ENCODE data around the gene MAP2K5.

DNA sequence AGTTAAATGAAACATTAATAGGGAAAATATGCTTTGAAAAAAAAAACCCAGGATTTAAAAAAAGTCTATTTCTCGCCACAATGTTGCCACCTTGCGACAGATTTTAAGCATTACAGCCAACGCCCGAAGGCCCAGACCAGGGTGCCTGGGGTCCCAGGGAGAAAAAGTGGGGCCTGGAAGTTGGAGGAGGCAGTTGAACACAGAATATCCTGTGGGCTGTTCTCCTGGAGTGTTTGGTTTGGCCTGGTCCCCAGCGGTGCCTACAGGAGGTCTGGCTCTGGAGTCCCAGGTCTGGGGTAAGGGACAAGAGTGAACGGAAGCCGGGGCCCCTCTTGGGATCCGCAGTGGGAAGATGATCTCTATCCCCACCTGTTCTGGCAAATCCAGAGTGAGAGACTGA, 294.0 kb downstream of the MAP2K5 start:
- TF ChIP-seq, protein P1, sequence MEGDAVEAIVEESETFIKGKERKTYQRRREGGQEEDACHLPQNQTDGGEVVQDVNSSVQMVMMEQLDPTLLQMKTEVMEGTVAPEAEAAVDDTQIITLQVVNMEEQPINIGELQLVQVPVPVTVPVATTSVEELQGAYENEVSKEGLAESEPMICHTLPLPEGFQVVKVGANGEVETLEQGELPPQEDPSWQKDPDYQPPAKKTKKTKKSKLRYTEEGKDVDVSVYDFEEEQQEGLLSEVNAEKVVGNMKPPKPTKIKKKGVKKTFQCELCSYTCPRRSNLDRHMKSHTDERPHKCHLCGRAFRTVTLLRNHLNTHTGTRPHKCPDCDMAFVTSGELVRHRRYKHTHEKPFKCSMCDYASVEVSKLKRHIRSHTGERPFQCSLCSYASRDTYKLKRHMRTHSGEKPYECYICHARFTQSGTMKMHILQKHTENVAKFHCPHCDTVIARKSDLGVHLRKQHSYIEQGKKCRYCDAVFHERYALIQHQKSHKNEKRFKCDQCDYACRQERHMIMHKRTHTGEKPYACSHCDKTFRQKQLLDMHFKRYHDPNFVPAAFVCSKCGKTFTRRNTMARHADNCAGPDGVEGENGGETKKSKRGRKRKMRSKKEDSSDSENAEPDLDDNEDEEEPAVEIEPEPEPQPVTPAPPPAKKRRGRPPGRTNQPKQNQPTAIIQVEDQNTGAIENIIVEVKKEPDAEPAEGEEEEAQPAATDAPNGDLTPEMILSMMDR (IDR thresholded peaks at IDR 0.05): peak; percentile 59 to 84 (median 73)
- no peak for TF ChIP-seq POLR2A (IDR thresholded peaks at IDR 0.05)

Data from uterus (tissue), 2 donors.